ENCODE results near the gene PRDX4.
A peak's percentile ranks its signal among the peaks of the same experiment; 100 is the strongest.
"Not testable (repeated sequence)": the region's sequence is repeated elsewhere in the genome, so short reads cannot be mapped to it uniquely, and the experiment has no call there.

PRDX4 gene

DNA sequence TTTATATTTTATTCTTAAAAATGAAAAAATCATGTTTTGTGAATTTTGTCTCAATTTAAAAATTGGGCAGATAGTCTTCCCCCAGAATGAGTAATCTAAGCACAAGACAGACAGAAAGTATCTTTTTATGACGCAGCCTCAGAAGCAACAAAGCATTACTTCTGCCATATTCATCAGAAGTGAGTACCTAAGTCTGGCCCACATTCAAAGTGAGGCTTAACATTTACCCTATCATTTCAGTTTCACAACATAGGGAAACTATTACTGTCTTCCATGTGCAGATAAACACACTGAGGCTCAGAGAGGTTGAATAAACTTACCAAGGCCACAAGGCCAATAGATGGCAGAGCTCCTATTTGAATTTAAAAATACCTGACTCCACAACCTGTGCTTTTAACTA lies 4.4 kb upstream of the PRDX4 start:
- H3K9me3 Mint-ChIP-seq, result no peaks in the 10 kb centered on the region
- TF ChIP-seq, protein P1, sequence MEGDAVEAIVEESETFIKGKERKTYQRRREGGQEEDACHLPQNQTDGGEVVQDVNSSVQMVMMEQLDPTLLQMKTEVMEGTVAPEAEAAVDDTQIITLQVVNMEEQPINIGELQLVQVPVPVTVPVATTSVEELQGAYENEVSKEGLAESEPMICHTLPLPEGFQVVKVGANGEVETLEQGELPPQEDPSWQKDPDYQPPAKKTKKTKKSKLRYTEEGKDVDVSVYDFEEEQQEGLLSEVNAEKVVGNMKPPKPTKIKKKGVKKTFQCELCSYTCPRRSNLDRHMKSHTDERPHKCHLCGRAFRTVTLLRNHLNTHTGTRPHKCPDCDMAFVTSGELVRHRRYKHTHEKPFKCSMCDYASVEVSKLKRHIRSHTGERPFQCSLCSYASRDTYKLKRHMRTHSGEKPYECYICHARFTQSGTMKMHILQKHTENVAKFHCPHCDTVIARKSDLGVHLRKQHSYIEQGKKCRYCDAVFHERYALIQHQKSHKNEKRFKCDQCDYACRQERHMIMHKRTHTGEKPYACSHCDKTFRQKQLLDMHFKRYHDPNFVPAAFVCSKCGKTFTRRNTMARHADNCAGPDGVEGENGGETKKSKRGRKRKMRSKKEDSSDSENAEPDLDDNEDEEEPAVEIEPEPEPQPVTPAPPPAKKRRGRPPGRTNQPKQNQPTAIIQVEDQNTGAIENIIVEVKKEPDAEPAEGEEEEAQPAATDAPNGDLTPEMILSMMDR (IDR thresholded peaks at IDR 0.05), result no peak
- no peak overlapping the region for H3K4me3 Mint-ChIP-seq
- H3K36me3 Mint-ChIP-seq (ENCODE audit: low read depth), result no peaks in the 10 kb centered on the region
- peaks cover 3% of the 10 kb centered on the region for H3K27me3 Mint-ChIP-seq (ENCODE audit: low read depth, poor library complexity)
- H3K27ac Mint-ChIP-seq, result no peak overlapping the region
- DNase-seq, result no peak
- H3K4me1 Mint-ChIP-seq, result peaks cover 45% of the 10 kb centered on the region

GRCh38 chrX:23664496-23664895 lies 2.8 kb upstream of the PRDX4 start:
- peaks cover 3% of the 10 kb centered on the region for H3K27me3 Mint-ChIP-seq (ENCODE audit: low read depth, poor library complexity)
- H3K4me1 Mint-ChIP-seq, result peaks cover 46% of the 10 kb centered on the region
- no peaks in the 10 kb centered on the region for H3K36me3 Mint-ChIP-seq (ENCODE audit: low read depth)
- H3K27ac Mint-ChIP-seq, result peak overlapping the region; percentile 70
- H3K9me3 Mint-ChIP-seq, result no peaks in the 10 kb centered on the region
- DNase-seq, result no peak
- TF ChIP-seq, protein P1 (IDR thresholded peaks at IDR 0.05), result no peak
- H3K4me3 Mint-ChIP-seq, result no peak overlapping the region

DNA sequence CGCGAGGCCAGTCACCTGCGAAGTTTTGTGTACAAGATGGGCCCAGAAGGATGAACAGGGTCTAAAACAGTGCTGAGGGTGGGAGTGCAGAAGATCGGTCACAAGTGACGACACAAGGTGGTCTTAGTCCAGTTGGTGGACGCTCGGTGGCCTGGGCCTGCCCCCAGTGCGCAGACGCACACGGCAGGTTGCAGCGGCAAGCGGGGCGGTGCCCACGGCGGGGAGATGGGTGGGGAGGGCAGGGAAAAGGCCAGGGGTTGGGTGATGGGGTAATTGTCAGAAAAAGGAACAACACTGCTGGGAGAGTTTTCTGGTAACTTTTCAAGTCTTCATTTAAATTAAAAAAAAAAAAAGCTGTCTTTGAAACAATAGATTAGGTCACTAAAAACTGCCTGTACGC lies 1.0 kb upstream of the PRDX4 start:
- TF ChIP-seq, protein P1 (IDR thresholded peaks at IDR 0.05), result no peak
- DNase-seq, result no peak
- Mint-ChIP-seq H3K27ac (no peak overlapping the region), H3K9me3 (no peaks in the 10 kb centered on the region), H3K4me1 (peaks cover 36% of the 10 kb centered on the region), H3K4me3 (peak overlapping the region; percentile 62), H3K27me3 (ENCODE audit: low read depth, poor library complexity) (no peaks in the 10 kb centered on the region), H3K36me3 (ENCODE audit: low read depth) (peaks cover 7% of the 10 kb centered on the region)

DNA sequence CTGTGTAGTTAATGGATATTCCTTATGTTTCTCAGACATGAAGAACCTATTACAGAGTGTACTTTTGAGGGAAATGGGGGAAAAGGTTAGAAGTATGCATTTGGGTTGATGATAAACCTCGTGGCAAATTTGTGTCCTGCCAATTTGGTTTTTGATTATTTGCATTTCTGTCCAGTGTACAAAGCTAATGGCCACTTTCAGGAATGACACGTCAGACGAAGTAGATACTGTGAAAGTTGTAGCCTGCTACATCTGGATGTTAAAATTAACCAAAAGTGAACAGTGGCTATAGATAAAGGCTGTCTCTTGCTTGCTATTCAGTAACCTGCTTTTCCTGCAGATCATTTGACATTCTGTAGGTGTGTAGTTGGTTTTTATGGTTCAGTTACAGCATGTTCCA lies 1.0 kb downstream of the PRDX4 start:
- TF ChIP-seq, protein P1 (IDR thresholded peaks at IDR 0.05), result no peak
- Mint-ChIP-seq H3K4me1 (peaks cover 36% of the 10 kb centered on the region), H3K9me3 (no peaks in the 10 kb centered on the region), H3K27ac (no peak overlapping the region), H3K27me3 (ENCODE audit: low read depth, poor library complexity) (no peaks in the 10 kb centered on the region), H3K4me3 (peak overlapping the region; percentile 91), H3K36me3 (ENCODE audit: low read depth) (peaks cover 27% of the 10 kb centered on the region)
- DNase-seq, result no peak

GRCh38 chrX:23670528-23670927 lies 3.2 kb downstream of the PRDX4 start:
- TF ChIP-seq, protein P1 (IDR thresholded peaks at IDR 0.05), result no peak
- Mint-ChIP-seq H3K9me3 (no peaks in the 10 kb centered on the region), H3K27me3 (ENCODE audit: low read depth, poor library complexity) (no peaks in the 10 kb centered on the region), H3K36me3 (ENCODE audit: low read depth) (peaks cover 42% of the 10 kb centered on the region), H3K4me3 (no peak overlapping the region), H3K27ac (peak overlapping the region; percentile 63), H3K4me1 (peaks cover 36% of the 10 kb centered on the region)
- DNase-seq, result no peak

- Mint-ChIP-seq H3K4me1 (peaks cover 14% of the 10 kb centered on the region), H3K27me3 (ENCODE audit: low read depth, poor library complexity) (no peaks in the 10 kb centered on the region), H3K36me3 (ENCODE audit: low read depth) (peaks cover 59% of the 10 kb centered on the region), H3K27ac (peak overlapping the region; percentile 83), H3K4me3 (no peak overlapping the region), H3K9me3 (no peaks in the 10 kb centered on the region)
- TF ChIP-seq, protein P1 (IDR thresholded peaks at IDR 0.05), result no peak
- DNase-seq, result no peak
Measured at GRCh38 chrX:23673108-23673507, 5.8 kb downstream of the PRDX4 start.

- peaks cover 64% of the 10 kb centered on the region for H3K36me3 Mint-ChIP-seq (ENCODE audit: low read depth)
- H3K27ac Mint-ChIP-seq; H3K4me1 Mint-ChIP-seq; H3K4me3 Mint-ChIP-seq; H3K27me3 Mint-ChIP-seq (ENCODE audit: low read depth, poor library complexity); DNase-seq; H3K9me3 Mint-ChIP-seq: not testable (repeated sequence)
Measured at GRCh38 chrX:23676486-23676885, 9.2 kb downstream of the PRDX4 start.

Data from nephron progenitor cell (in vitro differentiated cells).